ENCODE results near the gene AJUBA. TPM values are rescaled to one million over a fixed set of nuclear protein-coding genes. Genes with fewer than 3 reads are reported as not detected.
A peak's percentile ranks its signal among the peaks of the same experiment; 100 is the strongest.

The AJUBA gene
- total RNA-seq, 2 donors from 2014 or later = 5.1 to 6.4 TPM

DNA sequence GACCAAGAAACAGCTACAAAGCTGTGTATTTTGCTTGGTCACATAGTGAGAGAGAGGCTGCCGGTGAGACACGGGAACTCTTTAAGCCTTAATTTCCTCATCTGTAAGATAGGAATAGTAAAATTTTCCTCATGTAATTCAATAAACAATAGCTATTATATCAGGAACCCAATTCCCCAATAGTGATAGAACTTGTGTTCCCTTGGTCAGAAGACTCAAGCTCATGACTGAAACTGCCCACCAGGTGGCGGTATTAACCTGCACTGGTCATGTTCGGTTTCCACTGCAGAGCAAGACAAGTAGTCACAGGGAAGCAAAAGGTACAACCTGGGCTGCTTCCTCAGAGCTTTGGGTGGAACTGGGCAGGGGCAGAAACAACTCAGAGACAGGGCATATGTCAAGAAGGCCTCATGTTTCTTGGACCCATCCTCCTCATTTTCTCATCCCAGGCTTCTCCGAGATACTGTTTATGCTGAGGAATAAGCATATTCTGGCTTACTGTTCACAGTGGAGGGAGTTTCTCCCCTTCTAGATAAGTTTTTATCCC is 4.2 kb upstream of the AJUBA start:
- peak; percentile 94 for DNase-seq (ENCODE audit: low spot score)
- intact Hi-C loops (cut with DNase I) = loop anchor here (2.0 to 5.0 kb wide), 2 partner anchors 70 to 71 kb away; partner anchors contain the start of gene CDH24 (in 2 of the 2)

DNA sequence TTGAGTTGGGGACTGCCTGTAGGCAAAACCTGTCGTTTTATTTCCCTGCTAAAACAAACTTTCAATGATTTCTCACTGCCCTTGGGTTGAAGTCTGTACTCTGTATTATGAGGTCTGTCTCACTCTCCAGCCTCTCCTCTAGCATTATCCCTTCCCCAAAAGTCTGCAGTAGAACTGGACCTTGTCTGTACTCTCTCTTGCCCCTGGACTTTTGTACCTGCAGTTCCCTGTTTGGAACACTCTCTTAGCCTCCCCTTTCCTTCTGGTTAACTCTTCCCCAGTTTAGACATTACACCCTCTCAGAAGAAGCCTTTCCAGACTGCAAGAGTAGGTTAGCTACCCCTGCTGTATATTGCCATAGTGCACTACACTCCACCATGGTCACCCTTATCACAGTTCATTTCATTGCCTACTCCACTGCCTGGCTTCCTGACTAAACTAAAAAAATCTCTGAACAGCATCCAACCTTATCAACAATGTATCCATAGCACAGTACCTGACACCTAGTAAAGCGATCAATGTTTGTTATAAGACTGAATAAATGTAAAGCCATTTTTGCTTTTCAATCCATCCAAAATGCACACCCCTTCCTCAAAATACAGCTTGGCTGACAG is 3.6 kb upstream of the AJUBA start:
- no peak for DNase-seq (ENCODE audit: low spot score)
- intact Hi-C loops (cut with DNase I) = loop anchor here (2.0 to 5.0 kb wide), 2 partner anchors 71 kb away; partner anchors contain the start of gene CDH24 (in 2 of the 2)

DNA sequence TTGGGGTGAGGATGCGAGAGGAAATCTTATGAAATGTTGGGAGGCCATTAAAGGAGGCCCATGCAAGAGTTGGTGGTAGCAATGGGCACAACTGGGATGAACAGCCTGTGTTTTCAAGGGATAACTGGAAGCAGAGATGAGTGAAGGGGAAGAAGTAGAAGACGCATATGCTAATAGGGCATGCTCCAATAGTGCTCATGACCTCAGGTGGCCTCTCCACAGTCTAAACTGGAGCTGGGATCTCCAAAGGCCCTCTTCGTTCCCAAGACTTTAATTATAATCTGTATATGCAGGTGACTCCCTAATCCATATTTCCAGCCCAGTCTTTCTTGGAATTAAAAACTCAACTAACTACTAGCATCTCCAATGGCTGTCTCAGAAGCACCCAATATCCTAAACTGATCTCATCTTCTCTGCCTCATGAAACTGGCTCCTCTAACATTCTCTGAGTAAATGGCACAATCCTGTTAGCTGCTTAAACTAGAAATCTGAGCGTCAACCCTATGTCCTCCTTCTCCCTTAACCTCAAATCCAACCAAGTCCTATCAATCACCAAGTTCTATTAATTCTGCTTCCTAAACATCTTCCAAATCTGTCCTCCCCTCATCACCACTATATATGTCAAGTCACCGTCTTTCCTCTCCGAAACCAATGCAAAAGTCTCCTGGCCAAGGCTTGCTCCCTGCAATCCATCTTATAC is 2.8 kb upstream of the AJUBA start:
- no peak for DNase-seq (ENCODE audit: low spot score)
- intact Hi-C loops (cut with DNase I) = loop anchor here in 1 of 2 donors (5.0 kb wide), 1 partner anchor 72 kb away; the partner anchor contains the start of gene CDH24

DNA sequence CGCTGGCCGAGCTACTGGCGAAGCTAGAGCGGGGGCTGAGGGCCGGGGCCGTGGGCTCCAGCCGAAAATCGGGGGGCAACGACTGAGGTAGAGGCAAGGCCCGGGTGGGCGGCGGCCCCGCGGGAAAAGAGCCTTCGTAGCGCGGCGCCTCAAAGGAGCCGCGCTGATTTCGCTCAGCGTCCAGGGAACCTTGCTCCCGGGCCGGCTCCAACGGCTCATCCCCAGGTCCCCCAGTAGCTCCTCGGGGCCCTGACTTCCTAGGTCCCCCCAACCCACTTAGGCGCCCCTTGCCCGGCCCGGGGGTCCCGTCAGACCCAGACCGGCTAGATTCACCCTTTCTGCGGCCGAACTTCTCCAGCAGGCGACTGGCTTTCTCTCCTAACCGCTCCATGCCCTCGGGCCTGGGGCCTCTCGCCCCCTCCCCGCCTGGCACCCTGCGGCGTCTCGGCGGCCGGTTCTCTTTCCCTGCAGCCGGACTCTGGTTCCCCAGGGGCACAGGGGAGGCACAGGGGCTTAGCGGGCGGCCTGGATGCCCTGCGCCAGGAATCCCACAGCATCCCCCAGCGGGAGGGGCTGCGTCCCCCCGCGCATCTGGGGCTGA is 375 bp downstream of the AJUBA start:
- intact Hi-C loops (cut with DNase I) = no loop called here
- DNase-seq (ENCODE audit: low spot score) = peak; percentile 80

DNA sequence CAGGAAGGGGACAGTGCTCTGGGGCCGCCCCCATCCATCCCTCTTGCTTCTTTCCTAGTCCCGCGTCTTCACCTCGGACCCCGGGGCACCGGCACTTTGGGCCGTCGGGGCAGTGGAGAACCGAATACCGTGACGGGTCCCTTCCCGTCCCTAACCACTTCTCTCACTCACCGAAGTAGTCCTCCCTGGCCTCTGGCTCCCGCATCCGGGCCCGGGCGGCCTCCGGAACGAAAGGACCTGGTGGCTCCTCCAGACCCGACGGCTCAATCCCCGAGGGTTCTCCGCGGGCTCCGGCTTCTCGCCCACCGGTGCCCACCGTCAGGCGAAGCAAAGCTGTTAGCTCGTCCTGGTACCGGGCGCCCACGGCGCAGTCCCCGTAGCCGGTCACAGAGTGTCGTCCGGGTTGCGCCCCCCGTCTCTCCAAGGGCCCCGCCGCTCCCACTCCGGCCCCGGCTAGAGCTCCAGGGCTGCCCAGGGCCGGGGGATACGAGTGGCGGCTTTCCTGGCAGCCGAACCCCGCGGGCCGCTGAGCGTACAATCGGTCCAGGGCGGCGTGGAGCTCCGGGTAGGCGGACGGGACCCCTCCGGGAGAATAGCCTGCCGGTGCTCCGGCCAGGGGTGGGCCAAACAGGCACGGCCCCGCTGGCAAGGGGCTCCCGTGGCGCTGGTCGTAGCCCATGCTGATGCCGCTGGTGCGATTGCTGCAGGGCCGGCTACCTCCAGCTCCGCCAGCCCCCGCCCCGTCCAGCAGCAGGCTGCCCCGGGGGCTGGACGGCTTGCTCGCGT is 1.1 kb downstream of the AJUBA start:
- DNase-seq (ENCODE audit: low spot score) = peak; percentile 81
- intact Hi-C loops (cut with DNase I) = no loop called here

DNA sequence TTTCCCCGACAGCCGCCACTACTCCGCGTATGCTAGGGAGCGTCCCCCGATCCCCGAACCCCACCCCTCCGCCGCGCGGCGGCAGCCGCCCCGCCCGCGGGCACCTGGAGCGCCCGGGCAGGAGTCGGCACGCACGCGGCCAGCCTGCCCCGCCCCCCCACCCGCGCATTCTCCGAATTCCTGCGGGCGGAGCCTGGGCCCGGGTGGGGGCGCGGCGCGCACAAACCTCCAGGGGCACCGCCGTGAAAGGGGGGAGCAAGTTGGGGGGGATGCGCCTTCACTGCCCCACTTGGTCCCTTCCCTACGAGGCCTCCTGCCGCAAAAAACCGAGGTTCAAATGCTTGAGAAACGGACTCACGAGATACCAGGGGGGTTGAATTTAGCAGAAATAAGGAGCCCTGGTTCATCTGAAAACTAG is 1.7 kb downstream of the AJUBA start:
- no peak for DNase-seq (ENCODE audit: low spot score)
- intact Hi-C loops (cut with DNase I) = no loop called here

DNA sequence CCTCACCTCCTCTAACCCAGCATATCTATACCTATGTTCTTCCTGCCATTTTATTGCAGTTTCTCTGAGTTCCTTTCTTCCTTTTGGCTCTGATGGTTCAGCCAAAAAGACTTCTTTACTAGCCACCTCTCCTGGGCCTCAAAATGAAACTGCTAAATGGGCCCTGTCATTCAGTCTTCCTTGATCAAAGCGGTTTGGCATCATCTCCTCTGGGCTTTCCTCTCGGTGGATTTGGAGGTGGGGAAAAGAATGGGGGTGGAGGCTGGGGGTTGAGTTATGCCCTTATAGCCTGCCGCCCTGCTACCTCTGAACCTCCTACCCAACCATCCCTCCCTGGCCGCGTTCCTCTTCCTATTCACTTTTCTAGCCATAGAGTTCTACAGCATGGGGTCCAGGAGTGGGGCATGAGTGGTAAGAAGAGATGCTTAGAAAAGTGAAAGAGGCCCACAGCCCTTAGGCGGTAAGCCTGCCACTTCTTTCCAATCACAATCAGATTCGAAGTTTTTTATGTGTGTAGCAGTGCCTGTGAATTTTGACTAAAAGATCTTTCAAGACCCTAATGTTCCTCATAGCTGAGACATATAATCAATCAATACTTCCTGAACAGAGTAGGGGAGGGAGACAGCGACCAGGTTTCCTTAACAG is 2.5 kb downstream of the AJUBA start:
- no peak for DNase-seq (ENCODE audit: low spot score)
- intact Hi-C loops (cut with DNase I) = loop anchor here in 1 of 2 donors (5.0 kb wide), 1 partner anchor 43 kb away; no protein-coding TSS in a partner anchor

DNA sequence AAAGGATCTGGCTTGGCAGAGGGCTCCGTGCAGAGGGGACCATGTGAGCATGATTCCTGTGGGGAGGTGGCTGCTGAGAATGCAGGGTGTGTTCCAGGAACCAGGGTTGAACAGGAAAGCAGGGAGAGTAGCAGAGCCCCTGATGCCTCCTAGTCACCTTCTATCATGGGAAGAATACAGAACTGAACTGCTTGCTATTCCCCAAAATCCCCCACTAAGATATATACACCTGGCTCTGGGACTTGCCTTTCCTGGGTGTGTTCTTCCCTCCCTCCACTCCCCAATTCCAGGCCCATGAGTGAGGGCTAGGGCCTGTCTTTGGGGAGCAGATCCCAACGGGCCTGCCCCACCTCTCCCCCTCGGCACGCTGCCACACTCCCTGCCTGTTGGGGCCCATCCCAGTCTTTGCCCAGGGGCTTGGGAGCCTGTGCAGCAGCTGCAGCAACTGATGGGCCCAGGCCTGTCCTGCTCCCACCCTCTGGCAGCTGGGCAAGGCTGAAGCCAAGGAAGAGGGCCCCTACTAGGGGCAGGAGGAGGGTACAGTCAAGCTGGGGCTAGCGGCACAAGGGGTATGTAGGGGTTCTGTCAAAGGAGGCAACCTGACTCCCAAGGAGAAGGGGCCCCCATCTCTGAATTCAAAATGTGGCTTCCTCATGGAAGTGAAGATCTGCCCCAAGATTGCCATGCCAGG is 3.2 kb downstream of the AJUBA start:
- intact Hi-C loops (cut with DNase I) = loop anchor here in 1 of 2 donors (5.0 kb wide), 1 partner anchor 42 kb away; no protein-coding TSS in a partner anchor
- peak; percentile 64 for DNase-seq (ENCODE audit: low spot score)

DNA sequence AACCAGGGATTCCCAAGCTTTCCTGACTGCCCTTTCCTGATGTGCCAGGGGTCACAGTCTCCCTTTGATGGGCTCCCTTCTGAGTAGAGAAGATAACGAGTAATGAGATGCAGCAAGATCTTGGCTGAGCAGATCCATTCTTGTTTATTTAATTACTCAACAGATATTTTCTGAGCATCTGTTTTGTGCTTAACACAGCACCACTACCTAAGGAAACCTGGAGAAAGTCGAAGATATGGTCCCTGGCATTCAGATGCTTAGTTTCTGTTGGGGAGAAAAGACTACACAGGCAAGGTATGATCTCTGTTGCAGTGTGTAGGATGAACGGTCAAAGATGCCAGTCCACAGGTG is 3.9 kb downstream of the AJUBA start:
- no peak for DNase-seq (ENCODE audit: low spot score)
- intact Hi-C loops (cut with DNase I) = loop anchor here in 1 of 2 donors (5.0 kb wide), 1 partner anchor 41 kb away; no protein-coding TSS in a partner anchor

DNA sequence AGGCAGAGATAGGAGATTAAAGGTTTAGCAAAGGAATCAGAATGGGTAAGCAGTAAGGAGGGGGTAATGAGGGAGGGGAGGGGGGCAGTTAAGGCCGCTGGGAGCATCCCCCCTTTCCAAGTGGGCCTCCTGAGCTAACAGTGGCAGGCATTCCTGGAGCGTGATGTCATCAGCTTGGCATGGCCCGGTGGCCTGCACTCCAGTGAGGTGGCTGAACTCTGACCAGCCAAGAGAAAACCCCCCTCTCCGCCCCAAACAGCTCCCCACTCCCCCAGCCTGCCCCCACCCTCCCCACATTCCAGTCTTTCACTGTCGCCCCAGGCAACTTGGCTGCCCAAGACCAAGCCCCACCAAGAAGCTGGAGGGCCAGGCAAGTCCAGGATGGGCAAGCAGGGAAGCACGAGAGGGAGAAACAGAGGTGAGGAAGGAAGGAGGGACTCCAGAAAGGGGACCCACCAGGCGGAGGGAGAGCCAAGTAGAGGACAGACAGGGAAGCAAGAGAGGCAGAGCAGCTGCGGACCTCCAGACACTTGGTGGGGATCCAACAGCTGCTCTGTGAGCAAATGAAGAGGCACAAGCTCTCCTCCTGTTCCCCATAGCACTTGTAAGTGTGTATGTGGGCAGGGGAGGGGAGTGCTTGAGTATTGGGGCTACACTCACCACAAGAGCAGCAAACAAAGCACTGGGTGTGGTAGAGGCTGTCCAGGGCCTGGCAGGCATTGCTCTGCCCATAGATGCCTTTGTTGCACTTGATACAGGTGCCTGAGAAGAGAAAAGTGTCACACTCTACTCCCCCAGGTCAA is 4.5 kb downstream of the AJUBA start:
- DNase-seq (ENCODE audit: low spot score) = peak; percentile 81
- intact Hi-C loops (cut with DNase I) = loop anchor here (1.0 to 5.0 kb wide), 2 partner anchors 31 to 41 kb away; no protein-coding TSS in a partner anchor

DNA sequence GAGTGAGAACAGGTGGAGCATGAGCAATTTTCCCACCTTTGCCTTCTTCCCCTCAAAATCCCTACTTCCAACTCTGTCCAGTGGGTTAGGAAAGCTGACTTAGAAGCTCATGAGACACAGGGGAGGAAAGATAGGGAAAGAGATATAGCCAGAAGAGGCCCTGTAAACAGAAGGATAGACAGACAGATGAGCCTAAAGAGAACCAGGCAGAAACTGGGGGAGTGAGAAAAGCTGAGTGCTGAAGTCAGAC is 5.0 kb downstream of the AJUBA start:
- intact Hi-C loops (cut with DNase I) = loop anchor here (1.0 to 5.0 kb wide), 2 partner anchors 30 to 40 kb away; no protein-coding TSS in a partner anchor
- DNase-seq (ENCODE audit: low spot score) = no peak

DNA sequence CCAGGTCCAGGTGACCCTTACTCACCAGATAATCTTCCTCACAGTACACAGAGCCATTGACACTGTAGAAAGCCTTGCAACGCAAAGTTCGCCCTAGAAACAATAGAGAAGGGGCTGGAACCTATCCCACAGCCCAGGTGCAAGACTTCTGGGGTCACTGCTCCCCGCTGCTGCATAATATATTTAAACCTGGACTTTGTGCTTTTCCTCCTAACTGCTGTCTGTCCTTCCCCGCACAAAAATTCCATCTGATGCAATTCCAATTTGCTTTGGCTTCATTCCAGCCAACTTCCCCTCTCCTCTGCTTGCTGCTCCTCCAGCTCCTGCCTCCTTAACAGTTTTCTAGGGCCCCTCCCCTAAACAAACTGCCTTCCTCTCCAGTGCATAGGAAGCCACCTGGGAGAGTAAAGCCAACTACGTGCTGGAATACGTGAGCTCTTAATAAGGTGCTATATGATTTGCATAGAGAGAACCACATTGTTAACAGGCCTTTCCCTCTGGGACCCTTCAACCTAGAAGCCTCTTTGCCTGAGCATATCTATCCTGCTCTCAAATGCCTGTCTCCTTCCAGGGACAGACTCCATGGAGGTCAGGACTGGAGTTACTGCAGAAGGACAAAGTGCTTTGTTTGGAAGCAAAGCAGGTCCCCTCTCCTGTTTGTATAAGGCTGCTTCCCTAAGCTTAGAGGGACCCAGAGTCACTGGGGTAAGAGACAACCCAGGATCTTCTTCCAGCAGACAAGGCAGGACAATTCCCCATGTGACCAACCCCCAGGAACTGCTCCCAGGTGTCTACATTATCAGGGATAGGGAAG is 5.5 kb downstream of the AJUBA start:
- DNase-seq (ENCODE audit: low spot score) = no peak
- intact Hi-C loops (cut with DNase I) = loop anchor here (1.0 to 5.0 kb wide), 2 partner anchors 30 to 40 kb away; no protein-coding TSS in a partner anchor

DNA sequence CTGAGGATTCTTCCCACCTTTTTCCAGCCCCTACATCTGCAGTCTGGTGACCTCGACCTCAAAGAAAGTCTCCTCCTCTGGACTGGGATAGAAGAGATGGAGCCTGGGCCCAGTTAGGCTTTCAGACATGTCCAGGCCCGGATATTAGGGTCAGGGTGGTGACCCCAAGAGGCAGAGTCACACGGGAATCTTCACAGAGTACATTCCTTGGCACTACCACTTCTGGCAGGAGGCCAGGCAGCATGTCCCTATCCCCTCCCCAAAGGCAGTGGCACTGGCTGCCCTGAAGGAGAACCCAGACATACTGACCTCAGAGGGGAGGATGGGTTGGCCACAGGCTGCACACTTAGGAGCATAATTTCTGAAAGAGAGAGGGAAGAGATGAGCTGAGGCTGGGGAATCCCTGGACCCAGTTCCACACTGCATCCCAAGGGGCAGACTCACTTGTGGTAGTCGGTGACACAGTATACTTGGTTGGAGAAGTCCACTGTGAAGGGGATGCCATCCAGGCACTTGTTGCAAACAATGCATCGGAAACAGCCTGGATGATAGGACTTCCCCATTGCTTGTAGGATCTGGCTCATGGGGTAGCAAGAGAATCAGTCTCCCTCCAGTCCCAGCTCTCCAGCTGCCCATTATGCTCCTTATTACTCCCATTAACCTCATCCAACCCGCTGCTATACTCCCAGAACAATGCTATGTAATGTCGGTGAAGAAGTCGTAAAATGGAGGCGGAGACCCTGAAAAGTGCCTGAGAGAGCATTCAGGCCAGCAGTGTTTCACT is 7.6 kb downstream of the AJUBA start:
- intact Hi-C loops (cut with DNase I) = loop anchor here in 1 of 2 donors (5.0 kb wide), 1 partner anchor 37 kb away; no protein-coding TSS in a partner anchor
- peak; percentile 60 for DNase-seq (ENCODE audit: low spot score)

DNA sequence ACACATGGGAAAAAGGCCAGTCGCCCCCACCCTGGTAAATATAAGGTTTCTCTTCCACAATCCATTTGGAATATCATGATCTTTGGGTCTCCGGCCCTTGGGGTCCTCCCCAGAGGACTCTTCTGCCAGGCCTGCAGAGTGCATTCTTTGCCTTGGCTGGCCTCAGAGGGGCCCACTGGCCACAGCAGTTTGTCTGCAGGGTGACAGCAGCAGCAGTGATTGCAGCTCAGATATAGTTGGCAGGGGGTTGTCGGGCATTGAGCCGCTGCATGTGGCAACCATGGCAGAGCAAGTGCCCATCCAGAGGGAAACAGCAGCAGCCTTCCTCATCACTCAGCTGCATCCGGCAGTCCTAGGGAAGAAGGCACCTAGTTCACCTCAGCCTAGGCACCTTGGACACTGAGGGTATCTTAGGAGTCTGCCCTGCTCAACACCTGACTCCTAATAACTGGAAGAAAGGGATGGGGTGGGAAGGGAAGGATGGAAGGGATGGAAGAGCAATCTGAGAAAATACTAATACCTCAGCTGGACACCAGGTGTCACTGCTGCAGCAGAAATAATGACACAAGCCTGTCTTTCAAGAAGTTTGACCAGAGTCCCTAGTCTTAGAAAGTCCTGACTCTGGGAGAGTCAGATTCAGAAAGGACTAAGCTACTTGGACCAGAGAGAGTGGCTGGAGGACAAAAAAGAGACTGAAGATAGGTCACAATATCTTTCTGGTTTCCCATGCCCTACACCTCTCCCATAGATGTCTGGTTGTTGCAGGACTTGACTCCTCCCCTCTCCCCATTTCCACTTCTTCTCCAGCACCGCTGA is 8.9 kb downstream of the AJUBA start:
- intact Hi-C loops (cut with DNase I) = no loop called here
- DNase-seq (ENCODE audit: low spot score) = peak; percentile 79

DNA sequence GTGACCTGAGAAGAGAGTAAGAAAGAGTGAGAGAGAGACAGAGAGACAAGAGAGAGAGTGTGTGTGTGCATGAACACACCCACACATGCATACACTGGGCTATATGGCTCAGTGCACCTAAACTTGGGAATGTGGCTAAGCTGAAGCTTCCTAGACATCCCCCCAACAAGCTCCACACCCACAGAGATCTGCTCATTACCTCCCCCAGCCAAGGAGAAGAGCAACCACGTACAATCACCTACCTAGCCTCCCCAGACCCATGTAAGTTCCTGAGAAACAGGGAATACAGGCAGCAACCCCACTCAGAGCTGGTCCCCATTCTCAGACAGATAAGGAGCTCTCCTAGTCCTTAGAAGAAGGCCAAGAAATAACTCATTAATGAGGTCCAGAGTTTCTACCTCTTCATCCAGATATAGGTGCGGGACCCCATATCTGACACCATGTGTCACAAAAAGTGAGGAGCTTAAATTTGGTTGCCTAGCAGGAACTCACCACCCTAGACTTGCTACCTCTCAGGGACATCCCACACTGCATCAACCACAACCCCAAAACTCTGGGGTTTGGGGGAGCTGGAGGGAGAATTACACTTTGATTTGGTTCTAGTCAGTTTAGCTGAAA is 9.9 kb downstream of the AJUBA start:
- intact Hi-C loops (cut with DNase I) = no loop called here
- no peak for DNase-seq (ENCODE audit: low spot score)
